ENCODE data around the gene LMF1. TPM values are rescaled to one million over a fixed set of nuclear protein-coding genes. Genes with fewer than 3 reads are reported as not detected.
A peak's percentile ranks its signal among the peaks of the same experiment; 100 is the strongest.
"Not testable (repeated sequence)": the region's sequence is repeated elsewhere in the genome, so short reads cannot be mapped to it uniquely, and the experiment has no call there.

The LMF1 gene
- total RNA-seq, 2 donors from 2014 or later: 17.3 to 22.6 TPM

DNA sequence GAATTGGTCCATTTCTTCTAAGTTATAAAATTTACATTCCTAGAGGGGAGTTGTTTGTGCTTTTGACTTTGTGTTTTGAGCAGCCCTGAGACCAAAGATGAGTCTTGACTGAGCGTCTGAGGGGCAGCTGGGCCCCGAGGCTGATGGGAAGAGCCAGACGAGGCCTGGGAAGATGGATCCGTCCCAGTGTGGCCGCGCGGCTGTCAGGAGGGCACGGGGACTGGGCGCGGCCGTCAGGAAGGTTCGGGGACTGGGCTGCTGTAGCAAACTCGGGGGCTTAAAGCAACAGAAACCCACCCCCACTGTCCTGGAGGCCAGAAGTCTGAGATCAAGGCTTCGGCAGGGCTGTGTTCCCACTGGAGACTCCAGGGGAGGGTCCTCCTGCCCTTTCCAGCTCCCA, 132.0 kb downstream of the LMF1 start:
- no peak for ATAC-seq
- intact Hi-C loops (cut with DNase I, micrococcal nuclease): no loop called here
- no peak for DNase-seq

- DNase-seq; intact Hi-C loops (cut with DNase I, micrococcal nuclease); ATAC-seq: not testable (repeated sequence)
Measured at GRCh38 chr16:836822-837221, 134.0 kb downstream of the LMF1 start.

DNA sequence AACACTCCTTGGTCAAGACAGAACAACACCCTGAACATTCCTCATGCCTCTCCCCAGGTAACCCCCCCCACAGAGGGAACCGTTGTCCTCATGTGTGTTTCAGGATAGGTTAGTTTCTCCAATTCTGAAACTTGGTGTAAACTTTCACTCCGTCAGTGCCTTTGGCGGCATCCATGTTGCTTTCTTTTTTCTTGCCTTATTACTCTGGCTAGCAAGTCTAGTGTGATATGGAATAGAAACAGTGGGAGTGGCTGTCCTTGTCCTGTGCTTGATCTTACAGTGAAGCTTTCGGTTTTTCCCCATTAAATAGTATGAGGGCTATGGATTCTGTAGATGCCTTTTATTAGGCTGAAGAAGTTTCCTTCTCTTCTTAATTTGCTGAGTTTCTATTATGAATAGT, 134.6 kb downstream of the LMF1 start:
- no peak for ATAC-seq
- DNase-seq: no peak
- intact Hi-C loops (cut with DNase I, micrococcal nuclease): no loop called here

DNA sequence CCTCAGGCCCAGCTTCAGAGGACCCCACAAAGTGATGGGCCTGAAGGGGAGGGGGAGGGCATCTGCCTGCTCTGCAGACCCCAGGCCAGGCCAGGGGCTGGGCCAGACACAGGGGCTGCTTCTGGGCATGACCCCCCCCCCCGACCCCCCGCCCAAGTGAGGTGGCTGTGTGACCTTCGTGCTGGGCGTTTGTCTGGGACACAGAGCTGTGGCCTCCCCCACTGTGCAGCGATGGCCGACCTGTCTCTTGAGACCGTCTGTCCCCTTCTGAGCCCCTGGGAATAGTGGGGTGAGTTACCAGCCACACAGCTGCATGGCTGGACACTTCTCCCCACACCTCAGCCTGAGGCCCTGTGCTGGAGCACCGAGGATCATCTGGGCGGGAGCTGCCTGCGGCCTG, 135.4 kb downstream of the LMF1 start:
- ATAC-seq: no peak
- DNase-seq: no peak
- intact Hi-C loops (cut with DNase I, micrococcal nuclease): no loop called here

GRCh38 chr16:833411-833810, 137.4 kb downstream of the LMF1 start:
- DNase-seq (no peak), ATAC-seq (no peak)
- intact Hi-C loops (cut with DNase I, micrococcal nuclease): no loop called here

- ATAC-seq (peak; percentile 90), DNase-seq (peak; percentile 45 to 74)
- intact Hi-C loops (cut with DNase I, micrococcal nuclease): no loop called here
Measured at GRCh38 chr16:832652-833336, 138.0 kb downstream of the LMF1 start.

- intact Hi-C loops (cut with DNase I, micrococcal nuclease): no loop called here
- DNase-seq: peak in 1 of 2 donors; percentile 24
- ATAC-seq: peak; percentile 78
Measured at GRCh38 chr16:831571-832413, 139.0 kb downstream of the LMF1 start.

DNA sequence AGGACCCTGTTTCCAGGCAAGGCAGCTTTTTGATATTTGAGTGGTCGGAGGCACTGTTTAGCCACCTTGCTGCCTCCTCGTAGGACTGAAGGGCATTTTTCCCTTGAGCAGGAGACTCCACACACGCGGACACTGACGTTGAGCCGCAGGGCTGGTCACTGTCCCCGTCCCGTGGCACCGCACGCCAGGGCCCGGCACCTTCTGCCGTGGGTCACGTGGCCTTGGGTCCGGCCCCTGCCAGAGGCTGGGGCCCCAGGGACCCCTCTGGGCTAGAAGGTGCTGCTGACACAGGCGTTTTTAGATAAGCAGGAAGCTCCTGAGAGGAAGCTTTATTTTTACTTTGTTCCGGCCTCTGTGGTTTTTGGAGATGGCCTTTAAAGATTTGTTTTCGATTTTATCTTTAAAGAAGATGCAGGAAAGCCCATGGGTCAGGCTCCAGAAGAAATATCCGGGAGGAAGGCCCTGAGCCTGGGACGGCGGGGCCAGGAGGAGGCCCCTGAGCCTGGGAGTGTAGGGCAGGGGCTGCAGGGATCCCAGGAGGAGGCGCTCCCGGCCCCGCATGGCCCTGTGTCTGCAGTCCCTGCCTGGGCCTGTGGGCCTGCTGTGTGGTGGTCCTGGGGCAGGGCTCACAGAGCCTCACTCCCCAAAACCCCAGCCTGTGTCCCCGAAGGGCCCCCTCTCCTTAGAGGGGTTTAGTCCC, 139.8 kb downstream of the LMF1 start:
- intact Hi-C loops (cut with DNase I, micrococcal nuclease): no loop called here
- ATAC-seq: no peak

DNA sequence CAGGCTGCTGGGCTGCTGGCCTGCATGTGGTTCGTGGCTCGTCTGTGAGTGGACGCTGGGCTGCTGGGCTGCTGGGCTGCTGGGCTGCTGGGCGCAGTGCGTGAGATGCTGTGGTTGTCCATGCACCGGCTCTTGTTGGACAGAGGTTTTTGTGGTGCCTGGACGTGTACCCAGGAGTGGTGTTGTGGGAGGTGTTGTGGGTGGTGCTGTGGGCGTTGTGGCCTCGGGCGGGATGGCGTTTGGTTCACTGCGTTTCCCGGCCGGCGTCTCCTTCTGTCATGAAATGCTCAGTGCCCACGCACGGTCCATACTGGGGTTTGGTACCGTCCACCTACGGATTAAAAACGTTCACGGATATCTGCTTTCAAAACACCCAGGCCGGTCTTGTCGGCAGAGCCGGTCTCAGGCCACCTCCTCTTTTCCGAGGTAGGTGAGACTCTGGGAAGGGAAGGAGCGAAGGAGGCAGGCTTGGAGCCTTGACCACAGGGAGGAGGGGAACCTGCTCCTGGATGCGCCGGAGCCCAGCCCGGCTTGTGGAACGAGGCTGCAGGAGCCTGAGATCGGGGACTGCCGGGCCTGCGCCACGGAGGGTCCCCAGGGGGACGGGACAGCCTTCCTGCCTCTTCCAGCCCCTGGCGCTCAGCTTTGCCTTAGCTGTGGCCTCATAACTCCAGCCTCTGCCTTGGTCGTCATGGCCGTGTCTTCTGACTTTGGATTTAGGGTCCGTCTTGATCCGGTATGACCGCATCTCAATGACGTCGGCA, 140.5 kb downstream of the LMF1 start:
- ATAC-seq (no peak), DNase-seq (no peak)
- intact Hi-C loops (cut with DNase I, micrococcal nuclease): no loop called here

More for the DNA sequence above, 139.8 kb downstream of the LMF1 start:
- DNase-seq: no peak

DNA sequence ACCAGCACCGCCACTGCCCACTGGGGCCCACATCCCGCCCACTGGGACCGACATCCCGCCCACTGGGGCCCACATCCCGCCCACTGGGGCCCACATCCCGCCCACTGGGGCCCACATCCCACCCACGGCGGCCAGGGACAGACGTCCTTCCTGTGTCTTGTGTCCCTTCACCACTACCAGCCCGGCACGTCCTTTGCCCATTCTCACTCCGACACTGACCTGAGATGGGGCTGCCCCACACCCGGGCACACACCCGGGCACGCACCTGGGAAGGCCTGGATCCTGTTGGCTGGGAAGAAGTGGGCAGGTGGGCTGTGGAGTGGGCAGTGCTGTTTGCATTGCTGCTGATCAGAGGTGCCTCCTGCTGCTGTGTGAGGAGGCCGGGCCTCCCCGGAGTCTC, 141.9 kb downstream of the LMF1 start:
- intact Hi-C loops (cut with DNase I, micrococcal nuclease): no loop called here
- DNase-seq (no peak), ATAC-seq (no peak)

- intact Hi-C loops (cut with DNase I, micrococcal nuclease): no loop called here
- ATAC-seq: no peak
- DNase-seq: no peak
Measured at GRCh38 chr16:827513-827912, 143.3 kb downstream of the LMF1 start.

DNA sequence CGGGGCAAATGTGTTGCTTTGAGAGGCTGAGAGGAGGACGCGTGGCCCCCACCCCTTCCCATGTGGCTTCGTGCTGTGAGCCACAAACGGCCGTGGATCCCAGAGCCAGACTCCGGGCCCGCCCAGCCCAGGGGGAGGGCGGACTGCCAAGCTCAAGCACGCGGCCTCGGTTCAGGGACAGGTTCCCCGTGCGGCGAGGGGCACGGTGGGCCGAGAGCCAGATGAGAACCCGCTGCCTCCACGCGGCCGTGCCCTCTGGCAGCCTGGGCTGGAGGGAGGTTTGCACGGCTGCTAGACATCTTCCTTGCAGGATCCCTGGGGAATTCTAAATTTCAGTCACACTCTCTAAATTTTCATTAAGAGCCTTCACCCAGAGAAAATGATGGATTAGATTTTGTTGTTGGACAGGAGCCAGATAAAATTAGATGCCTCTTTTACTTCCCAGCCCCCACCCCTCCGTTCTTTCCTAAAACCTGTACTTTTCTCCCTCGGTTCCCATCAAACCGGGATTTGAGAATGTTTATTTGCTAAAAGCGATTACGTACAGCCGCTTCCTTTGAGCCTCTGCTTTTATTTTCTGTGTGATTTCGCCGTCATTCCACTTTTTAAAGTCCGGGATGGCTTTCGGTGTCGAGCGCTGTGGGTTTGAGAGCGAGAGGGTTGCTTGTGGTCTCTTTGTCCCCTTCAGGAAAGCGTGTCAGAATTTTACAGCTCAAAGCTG, 145.3 kb downstream of the LMF1 start:
- intact Hi-C loops (cut with DNase I, micrococcal nuclease): no loop called here
- DNase-seq: no peak
- no peak for ATAC-seq

DNA sequence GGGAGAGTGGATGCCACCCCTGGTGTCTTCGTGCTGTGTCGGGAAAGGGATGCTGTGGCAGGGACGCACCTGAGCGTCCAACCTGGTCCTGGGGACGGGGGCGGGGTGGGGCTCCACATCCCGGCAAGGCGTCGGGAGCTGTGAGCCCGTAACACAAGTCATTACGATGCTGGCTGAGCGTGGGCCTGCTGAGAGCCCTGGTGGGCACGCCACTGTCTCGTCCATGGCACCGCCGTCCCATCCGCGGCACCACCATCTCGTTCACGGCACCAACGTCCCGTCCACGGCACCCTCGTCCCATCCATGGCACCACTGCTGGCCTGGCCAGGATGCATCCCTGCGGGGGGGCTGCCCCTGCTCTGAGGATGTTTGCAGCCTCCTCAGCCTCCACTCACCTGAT, 146.2 kb downstream of the LMF1 start:
- DNase-seq: no peak
- ATAC-seq: no peak
- intact Hi-C loops (cut with DNase I, micrococcal nuclease): no loop called here

GRCh38 chr16:824194-824593, 146.6 kb downstream of the LMF1 start:
- intact Hi-C loops (cut with DNase I, micrococcal nuclease): no loop called here
- DNase-seq: no peak
- no peak for ATAC-seq

- intact Hi-C loops (cut with DNase I, micrococcal nuclease): no loop called here
- ATAC-seq (no peak), DNase-seq (no peak)
Measured at GRCh38 chr16:822909-823297, 147.9 kb downstream of the LMF1 start.

DNA sequence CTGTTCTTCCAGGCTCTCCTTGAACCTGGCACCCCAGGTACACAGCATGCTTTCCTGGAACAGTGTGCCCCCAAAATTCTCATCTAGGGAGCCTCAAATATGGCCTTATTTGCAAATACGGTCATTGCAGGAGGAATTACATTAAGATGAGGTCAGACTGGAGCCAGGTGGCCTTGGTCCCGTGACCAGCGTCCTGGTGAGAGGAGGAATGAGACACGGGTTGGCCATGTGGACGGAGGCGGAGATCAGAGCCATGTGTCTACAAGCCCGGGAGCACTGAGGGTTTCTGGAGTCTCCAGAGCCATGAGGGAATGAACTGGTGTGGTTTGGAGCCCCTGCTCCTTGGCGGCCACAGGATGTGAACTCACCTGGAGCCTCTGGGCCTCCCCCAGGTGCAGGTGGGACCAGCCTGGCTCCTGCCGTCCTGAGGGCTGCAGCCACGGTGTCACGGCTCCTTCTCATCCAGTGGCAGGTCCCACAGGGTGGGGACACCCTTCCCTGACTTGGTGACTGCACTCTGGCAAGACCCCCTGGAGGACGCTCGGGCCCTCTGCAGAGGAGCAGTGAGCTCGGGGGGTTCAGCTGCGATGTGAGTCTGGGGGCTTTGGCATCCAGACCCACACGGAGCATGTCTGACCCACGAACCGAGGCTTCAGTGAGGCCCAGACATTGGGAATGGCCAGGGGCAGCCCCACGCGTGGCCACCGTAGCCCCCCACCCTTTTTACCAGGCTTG, 148.4 kb downstream of the LMF1 start:
- ATAC-seq (no peak), DNase-seq (no peak)
- intact Hi-C loops (cut with DNase I, micrococcal nuclease): no loop called here

DNA sequence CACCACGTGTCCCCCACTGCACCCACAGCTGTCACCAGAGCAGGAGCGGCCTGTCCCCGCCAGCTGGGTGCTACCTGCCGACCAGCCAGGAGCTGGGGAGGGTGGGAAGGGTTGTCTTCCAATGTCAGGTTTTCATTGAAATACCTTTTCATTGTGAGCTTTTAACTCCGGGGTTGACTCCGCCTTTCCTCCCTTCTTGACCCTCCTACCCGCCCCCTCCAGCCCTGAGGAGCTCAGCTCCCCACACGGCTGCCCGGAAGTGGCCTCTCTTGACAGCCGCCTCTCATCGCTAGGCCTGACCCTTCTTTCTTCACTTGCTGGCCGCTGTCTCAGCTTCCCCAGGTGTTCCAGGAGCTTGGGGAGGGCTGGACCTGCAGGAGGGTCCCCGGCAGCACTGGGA, 149.0 kb downstream of the LMF1 start:
- intact Hi-C loops (cut with DNase I, micrococcal nuclease): no loop called here
- ATAC-seq: no peak
- DNase-seq: no peak

- intact Hi-C loops (cut with DNase I, micrococcal nuclease): no loop called here
- ATAC-seq (no peak), DNase-seq (no peak)
Measured at GRCh38 chr16:820748-821147, 150.0 kb downstream of the LMF1 start.
